Measurements from ENCODE around the gene SNF8. TPM values are rescaled to one million over a fixed set of nuclear protein-coding genes. Genes with fewer than 3 reads are reported as not detected.

The SNF8 gene
- total and polyA plus RNA-seq, 9 of the 15 experiments (the other 6 are each of a cell fraction or from before 2014, with no cell fraction given): 6.9 to 149 (median 117) TPM

- no peak for TF ChIP-seq THRB (CRISPR knock-in tag; conservative IDR thresholded peaks at IDR 0.05)
- TF ChIP-seq FOXJ2 (tag; IDR thresholded peaks at IDR 0.05): no peak
- TF ChIP-seq UBTF (IDR thresholded peaks at IDR 0.05; ENCODE audit: borderline replicate concordance in 1 of 2, low read depth in 2 of 2, low read length in 2 of 2): no peak; a peak in 1 of 4 replicates
- 0 out of 2 replicates have a peak, but pooled peaks have one; percentile 39 for TF ChIP-seq MXI1 (IDR thresholded peaks at IDR 0.05; ENCODE audit: low read depth, low read length)
- peak; percentile 74 for TF ChIP-seq ESRRA (IDR thresholded peaks at IDR 0.05; ENCODE audit: borderline replicate concordance, low read depth)
- TF ChIP-seq ZFP36 (IDR thresholded peaks at IDR 0.05; ENCODE audit: low read depth, low read length, partially characterized antibody): peak; percentile 7
- TF ChIP-seq SUPT5H (IDR thresholded peaks at IDR 0.05): peak; percentile 79
- TF ChIP-seq THAP12 (CRISPR knock-in tag; IDR thresholded peaks at IDR 0.05): peak; percentile 79; the same call in 1 of the 2 replicates
- TF ChIP-seq FOXA3 (CRISPR knock-in tag; conservative IDR thresholded peaks at IDR 0.05 in 1 of 2, IDR thresholded peaks at IDR 0.05 in 1 of 2): peak in 1 of 2 experiments; percentile 70; a peak in 2 of 4 replicates
- no peak for TF ChIP-seq CGGBP1 (CRISPR knock-in tag; IDR thresholded peaks at IDR 0.05)
- peak; percentile 17; the same call in 1 of the 2 replicates for TF ChIP-seq ZEB2 (IDR thresholded peaks at IDR 0.05)
- TF ChIP-seq ZNF239 (CRISPR knock-in tag; IDR thresholded peaks at IDR 0.05): no peak
- no peak for TF ChIP-seq TFAM (CRISPR knock-in tag; conservative IDR thresholded peaks at IDR 0.05)
- TF ChIP-seq CEBPG (CRISPR knock-in tag; IDR thresholded peaks at IDR 0.05): no peak
- TF ChIP-seq CEBPG (tag; conservative IDR thresholded peaks at IDR 0.05 in 1 of 2, IDR thresholded peaks at IDR 0.05 in 1 of 2): no peak
- TF ChIP-seq TEAD4 (IDR thresholded peaks at IDR 0.05; ENCODE audit: low read length): no peak
- peak; percentile 70; the same call in 1 of the 2 replicates for TF ChIP-seq TEAD4 (CRISPR knock-in tag; IDR thresholded peaks at IDR 0.05; ENCODE audit: borderline replicate concordance)
- peak; percentile 81 for TF ChIP-seq TBP (optimal IDR thresholded peaks at IDR 0.05; ENCODE audit: low read depth, low read length)
- no peak for TF ChIP-seq ZNF586 (CRISPR knock-in tag; conservative IDR thresholded peaks at IDR 0.05)
- peak; percentile 99 for TF ChIP-seq CREM (IDR thresholded peaks at IDR 0.05; ENCODE audit: low read depth)
- TF ChIP-seq MLX (CRISPR knock-in tag; conservative IDR thresholded peaks at IDR 0.05): no peak
Measured at GRCh38 chr17:48944515-48945260, at the start of gene SNF8 (continued).
